ENCODE data around the gene PROB1.

DNA sequence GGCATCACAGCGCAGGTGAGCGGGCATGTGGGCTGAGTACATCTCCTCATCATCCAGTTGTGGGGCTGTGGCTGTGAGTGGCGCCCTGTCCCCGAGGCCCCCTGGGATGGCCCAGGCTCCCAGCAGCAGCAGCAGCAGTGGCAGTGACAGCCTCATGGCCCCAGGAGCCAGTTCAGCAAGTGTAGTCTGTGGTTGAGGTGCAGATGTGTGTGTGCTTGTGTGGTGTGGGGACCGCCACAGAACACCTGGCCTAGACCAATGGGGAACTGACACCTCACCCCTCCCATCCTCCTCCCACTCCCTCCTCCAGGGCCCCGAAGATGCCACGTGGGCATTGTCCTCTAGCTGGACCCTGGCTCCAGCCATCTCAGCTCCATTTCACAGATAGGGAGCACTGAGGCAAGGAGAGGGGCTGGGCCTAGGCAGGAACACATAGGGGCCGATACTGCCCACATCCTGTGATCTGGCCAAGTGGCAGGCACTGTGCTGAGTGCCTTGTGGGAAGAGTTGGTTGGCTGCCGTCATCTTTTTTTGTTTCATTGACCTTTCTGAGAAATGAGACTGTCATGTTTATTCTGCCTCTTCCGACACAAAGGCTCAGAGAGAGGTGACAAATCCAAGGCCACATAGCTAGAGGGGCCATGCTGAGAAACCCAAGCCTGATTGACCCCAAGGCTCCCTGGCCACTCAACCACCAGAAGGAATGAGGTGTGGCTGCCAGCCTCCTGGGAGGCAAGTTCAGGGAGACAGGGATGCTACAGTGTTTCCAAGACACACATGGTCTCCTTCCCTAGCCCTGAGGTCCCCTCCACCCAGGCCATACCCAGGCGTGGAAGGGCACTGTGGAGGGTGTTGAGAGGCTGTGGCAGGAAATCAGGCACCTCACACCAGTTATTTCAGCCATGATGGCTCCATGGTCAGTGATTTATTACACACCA is 4.9 kb downstream of the PROB1 start, which contains the start of gene MZB1:
- TF ChIP-seq, protein P1, sequence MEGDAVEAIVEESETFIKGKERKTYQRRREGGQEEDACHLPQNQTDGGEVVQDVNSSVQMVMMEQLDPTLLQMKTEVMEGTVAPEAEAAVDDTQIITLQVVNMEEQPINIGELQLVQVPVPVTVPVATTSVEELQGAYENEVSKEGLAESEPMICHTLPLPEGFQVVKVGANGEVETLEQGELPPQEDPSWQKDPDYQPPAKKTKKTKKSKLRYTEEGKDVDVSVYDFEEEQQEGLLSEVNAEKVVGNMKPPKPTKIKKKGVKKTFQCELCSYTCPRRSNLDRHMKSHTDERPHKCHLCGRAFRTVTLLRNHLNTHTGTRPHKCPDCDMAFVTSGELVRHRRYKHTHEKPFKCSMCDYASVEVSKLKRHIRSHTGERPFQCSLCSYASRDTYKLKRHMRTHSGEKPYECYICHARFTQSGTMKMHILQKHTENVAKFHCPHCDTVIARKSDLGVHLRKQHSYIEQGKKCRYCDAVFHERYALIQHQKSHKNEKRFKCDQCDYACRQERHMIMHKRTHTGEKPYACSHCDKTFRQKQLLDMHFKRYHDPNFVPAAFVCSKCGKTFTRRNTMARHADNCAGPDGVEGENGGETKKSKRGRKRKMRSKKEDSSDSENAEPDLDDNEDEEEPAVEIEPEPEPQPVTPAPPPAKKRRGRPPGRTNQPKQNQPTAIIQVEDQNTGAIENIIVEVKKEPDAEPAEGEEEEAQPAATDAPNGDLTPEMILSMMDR (optimal IDR thresholded peaks at IDR 0.05 in 1 of 3, IDR thresholded peaks at IDR 0.05 in 1 of 3, conservative IDR thresholded peaks at IDR 0.05 in 1 of 3; ENCODE audit: extremely low read depth in 1 of 3, insufficient read depth in 2 of 3, low read length in 3 of 3): no peak
- no peak for TF ChIP-seq EZH2 (IDR thresholded peaks at IDR 0.05; ENCODE audit: low read length)
